ENCODE results near the gene TUBGCP6.

GRCh38 chr22:50256258-50256862 is 11.5 kb upstream of the TUBGCP6 start:
- TF ChIP-seq CTCF (IDR thresholded peaks at IDR 0.05 in 2 of 3, conservative IDR thresholded peaks at IDR 0.05 in 1 of 3; ENCODE audit: borderline replicate concordance in 1 of 3, insufficient read depth in 1 of 3, low read depth in 2 of 3, low read length in 2 of 3) = no peak
- no peak for TF ChIP-seq POLR2AphosphoS5 (IDR thresholded peaks at IDR 0.05; ENCODE audit: low read depth, low read length)

Measured in HCT116 (cell line).